ENCODE results near the gene KAT7. TPM values are rescaled to one million over a fixed set of nuclear protein-coding genes. Genes with fewer than 3 reads are reported as not detected.

Gene KAT7
- total RNA-seq, 2 donors from 2014 or later: 191 to 201 TPM

DNA sequence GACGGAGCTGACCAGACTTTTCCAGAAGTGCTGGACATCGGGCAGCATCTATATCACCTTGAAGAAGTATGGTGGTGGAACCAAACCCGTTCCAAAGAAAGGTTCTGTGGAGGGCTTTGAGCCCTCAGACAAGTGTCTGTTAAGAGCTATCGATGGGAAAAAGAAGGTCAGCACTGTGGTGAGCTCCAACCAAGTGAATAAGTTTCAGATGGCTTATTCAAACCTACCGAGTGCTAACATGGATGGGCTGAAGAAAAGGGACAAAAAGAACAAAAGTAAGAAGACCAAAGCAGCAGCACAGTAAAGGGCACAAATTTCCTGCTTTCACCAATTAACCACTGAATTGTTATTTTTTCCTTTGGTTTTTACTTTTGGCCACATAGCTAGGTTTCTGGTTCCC lies 6.9 kb downstream of the KAT7 start:
- ATAC-seq: no peak
- H3K9me3 ChIP-seq (ENCODE audit: control insufficient read depth, low read length, poor library complexity, severe bottlenecking): no peaks in the 10 kb centered on the region
- Mint-ChIP-seq H3K27ac (peak overlapping the region; percentile 77), H3K4me3 (no peak overlapping the region), H3K36me3 (ENCODE audit: low read depth) (no peaks in the 10 kb centered on the region), H3K27me3 (no peaks in the 10 kb centered on the region), H3K4me1 (peaks cover 33% of the 10 kb centered on the region)
- DNase-seq: no peak

DNA sequence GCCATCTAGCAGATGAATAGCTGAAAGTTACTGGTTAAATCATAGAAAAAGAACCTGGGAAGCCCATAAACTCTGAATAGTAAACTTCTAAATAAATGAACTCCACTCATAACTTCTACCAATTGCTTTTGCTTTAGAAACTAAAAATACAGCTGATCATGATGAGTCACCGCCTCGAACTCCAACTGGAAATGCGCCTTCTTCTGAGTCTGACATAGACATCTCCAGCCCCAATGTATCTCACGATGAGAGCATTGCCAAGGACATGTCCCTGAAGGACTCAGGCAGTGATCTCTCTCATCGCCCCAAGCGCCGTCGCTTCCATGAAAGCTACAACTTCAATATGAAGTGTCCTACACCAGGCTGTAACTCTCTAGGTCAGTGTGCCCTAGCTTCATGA lies 9.7 kb downstream of the KAT7 start:
- no peak overlapping the region for H3K4me3 Mint-ChIP-seq

DNA sequence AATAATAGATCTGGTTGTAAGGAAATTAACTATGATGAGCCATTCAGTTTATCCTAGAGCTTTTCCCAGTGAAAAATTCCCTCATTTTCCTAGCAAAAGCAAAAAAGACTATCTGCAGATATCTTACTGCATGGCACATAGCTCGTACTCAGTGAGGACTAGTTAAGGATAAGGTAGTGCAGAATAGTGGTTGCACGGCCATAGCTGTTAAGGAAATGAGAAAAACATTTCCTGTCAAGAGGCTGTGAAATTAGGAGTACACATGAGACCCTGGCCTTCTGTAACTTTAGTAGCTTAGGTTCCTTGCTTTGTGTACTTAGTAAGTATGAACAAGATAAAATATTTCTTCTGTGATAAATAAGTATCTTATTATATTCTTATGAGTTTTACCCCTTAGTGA lies 10.3 kb downstream of the KAT7 start:
- H3K36me3 Mint-ChIP-seq (ENCODE audit: low read depth): peaks cover 5% of the 10 kb centered on the region
- ATAC-seq (no peak), DNase-seq (no peak)
- H3K27ac Mint-ChIP-seq: no peak overlapping the region
- H3K4me1 Mint-ChIP-seq: peaks cover 22% of the 10 kb centered on the region
- H3K4me3 Mint-ChIP-seq: no peak overlapping the region
- H3K27me3 Mint-ChIP-seq: no peaks in the 10 kb centered on the region
- H3K9me3 ChIP-seq (ENCODE audit: control insufficient read depth, low read length, poor library complexity, severe bottlenecking): no peaks in the 10 kb centered on the region

More for the DNA sequence above, 9.7 kb downstream of the KAT7 start:
- no peaks in the 10 kb centered on the region for H3K27me3 Mint-ChIP-seq
- peaks cover 5% of the 10 kb centered on the region for H3K36me3 Mint-ChIP-seq (ENCODE audit: low read depth)
- ATAC-seq (no peak), DNase-seq (no peak)
- peaks cover 24% of the 10 kb centered on the region for H3K4me1 Mint-ChIP-seq
- H3K27ac Mint-ChIP-seq: no peak overlapping the region
- H3K9me3 ChIP-seq (ENCODE audit: control insufficient read depth, low read length, poor library complexity, severe bottlenecking): no peaks in the 10 kb centered on the region

DNA sequence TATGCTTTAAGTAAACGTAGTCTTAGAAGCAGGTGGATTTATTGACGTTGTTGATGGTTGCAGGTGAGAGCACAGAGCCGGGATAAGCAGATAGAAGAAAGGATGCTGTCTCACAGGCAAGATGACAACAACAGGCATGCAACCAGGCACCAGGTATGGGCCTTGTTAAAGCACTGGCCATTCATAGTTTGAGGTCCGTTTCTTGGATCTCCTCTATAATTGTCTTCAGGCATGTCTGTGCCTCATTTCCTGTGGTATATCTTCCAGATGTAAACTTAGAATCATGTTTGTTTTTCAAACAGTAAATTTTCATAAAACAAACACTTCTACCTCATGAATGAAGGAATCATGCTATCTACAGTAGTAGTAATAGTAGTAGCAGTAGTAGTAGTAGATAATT lies 20.6 kb downstream of the KAT7 start:
- no peak overlapping the region for H3K4me3 Mint-ChIP-seq
- ATAC-seq (no peak), DNase-seq (no peak)
- no peaks in the 10 kb centered on the region for H3K27me3 Mint-ChIP-seq
- peak overlapping the region; percentile 72 for H3K27ac Mint-ChIP-seq
- peaks cover 17% of the 10 kb centered on the region for H3K36me3 Mint-ChIP-seq (ENCODE audit: low read depth)
- H3K4me1 Mint-ChIP-seq: peaks cover 27% of the 10 kb centered on the region
- no peaks in the 10 kb centered on the region for H3K9me3 ChIP-seq (ENCODE audit: control insufficient read depth, low read length, poor library complexity, severe bottlenecking)

DNA sequence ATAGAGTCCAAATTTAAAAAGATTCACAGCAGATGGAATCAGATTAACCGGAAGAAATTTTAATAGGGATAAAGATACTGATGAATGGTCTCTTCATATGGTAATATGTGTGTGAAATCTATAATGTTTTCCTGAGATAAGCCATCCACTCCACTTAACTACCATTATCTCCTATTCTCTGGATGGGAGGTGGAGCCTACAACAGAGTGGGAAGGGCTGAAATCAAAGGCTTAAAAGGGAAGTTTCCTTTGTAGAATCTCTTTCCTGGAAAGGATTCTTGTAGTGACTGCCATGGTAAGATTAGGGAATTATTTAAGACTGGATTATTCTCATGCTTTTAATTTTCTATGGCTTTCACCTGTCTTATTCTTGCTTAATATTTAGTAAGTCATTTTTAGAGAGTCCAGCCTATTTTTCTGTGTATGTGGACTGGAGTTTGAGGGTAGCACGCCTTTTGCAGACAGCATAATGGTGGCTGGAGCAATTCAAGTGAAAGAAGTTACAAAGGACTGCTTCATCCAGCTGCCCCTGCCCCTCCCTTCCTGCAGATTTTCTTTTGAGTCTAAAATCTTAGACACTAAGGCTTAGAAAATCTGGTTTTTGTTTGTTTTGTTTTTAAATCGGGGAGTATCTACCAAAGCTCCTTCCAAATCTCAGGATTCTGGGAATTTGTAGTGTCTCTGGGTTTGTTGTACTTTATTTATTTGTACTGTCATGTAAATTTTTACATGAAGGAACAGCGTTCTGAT lies 26.5 kb downstream of the KAT7 start:
- no peaks in the 10 kb centered on the region for H3K27me3 Mint-ChIP-seq
- H3K4me1 Mint-ChIP-seq: peaks cover 37% of the 10 kb centered on the region
- H3K9me3 ChIP-seq (ENCODE audit: control insufficient read depth, low read length, poor library complexity, severe bottlenecking): no peaks in the 10 kb centered on the region
- H3K27ac Mint-ChIP-seq: peak overlapping the region; percentile 49
- DNase-seq (no peak), ATAC-seq (no peak)
- no peak overlapping the region for H3K4me3 Mint-ChIP-seq
- H3K36me3 Mint-ChIP-seq (ENCODE audit: low read depth): peaks cover 5% of the 10 kb centered on the region

DNA sequence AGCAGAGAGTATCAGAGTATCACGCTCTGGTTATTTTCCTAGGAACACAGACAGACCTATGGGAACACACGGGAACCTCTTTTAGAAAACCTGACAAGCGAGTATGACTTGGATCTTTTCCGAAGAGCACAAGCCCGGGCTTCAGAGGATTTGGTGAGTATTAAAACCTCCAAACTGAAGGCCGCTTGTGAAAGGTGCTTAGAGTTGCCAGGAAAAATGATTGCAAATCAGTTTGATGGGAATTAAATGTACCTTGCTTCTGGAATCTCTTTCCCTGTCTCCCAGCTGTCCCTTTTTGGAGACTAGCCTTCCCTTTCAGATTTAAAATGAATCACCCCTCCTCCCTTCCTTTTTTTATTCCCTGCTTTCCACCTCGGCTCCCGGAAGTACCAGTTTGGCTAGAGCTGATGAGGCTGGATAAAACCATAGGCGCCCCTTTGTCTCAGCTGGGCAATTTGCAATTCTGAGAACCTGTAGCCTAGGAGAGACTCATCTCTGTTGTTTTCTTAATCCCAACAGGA lies 27.3 kb downstream of the KAT7 start:
- H3K4me1 Mint-ChIP-seq: peaks cover 40% of the 10 kb centered on the region
- H3K27ac Mint-ChIP-seq: peak overlapping the region; percentile 37
- DNase-seq (no peak), ATAC-seq (no peak)
- no peaks in the 10 kb centered on the region for H3K27me3 Mint-ChIP-seq
- H3K36me3 Mint-ChIP-seq (ENCODE audit: low read depth): peaks cover 3% of the 10 kb centered on the region
- no peaks in the 10 kb centered on the region for H3K9me3 ChIP-seq (ENCODE audit: control insufficient read depth, low read length, poor library complexity, severe bottlenecking)
- H3K4me3 Mint-ChIP-seq: no peak overlapping the region

DNA sequence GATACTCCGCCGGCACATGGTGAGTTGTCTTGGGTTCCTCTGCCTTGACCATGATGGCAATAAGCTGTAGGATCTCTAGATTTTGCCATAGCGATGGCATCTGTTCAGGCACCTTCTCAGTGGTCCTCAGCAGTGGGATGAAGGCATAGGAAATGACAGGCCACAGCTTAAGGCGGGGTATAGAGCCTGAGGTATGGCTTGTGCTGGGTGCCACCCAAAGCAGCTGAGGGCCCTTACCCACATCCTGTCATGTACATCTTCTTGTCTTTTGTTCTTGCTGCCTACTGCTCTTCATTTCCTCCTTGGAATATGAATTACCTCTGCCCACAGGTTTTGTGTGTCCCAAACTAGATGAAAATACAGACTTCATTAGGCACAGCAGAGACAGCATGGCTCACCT lies 29.5 kb downstream of the KAT7 start:
- H3K9me3 ChIP-seq (ENCODE audit: control insufficient read depth, low read length, poor library complexity, severe bottlenecking): no peaks in the 10 kb centered on the region
- Mint-ChIP-seq H3K36me3 (ENCODE audit: low read depth) (peaks cover 5% of the 10 kb centered on the region), H3K4me3 (peak overlapping the region; percentile 67), H3K27me3 (no peaks in the 10 kb centered on the region), H3K4me1 (peaks cover 42% of the 10 kb centered on the region), H3K27ac (peak overlapping the region; percentile 88)
- DNase-seq: peak; percentile 16 to 30 (median 25)
- ATAC-seq: peak; percentile 99

DNA sequence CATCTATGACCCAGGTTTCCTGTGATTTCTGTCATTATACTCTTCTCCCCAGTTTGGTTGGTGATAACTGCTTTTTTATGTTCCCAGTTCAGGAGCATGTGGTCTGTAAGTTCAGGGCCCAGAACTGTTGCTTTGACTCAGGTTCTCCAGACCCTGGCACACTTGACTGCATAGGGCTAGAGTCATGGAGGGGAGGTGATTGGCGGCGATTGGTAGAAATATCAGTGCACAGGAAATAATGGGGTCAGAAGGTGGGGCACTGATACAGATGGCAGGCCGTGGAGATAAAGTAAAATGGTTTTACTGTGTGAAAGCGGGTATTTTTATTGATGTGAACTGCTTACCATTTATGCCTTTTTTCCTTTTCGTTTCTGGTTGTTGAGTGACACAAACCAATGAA lies 30.7 kb downstream of the KAT7 start:
- no peaks in the 10 kb centered on the region for H3K9me3 ChIP-seq (ENCODE audit: control insufficient read depth, low read length, poor library complexity, severe bottlenecking)
- DNase-seq (no peak), ATAC-seq (no peak)
- no peaks in the 10 kb centered on the region for H3K27me3 Mint-ChIP-seq
- H3K4me1 Mint-ChIP-seq: peaks cover 35% of the 10 kb centered on the region
- H3K4me3 Mint-ChIP-seq: no peak overlapping the region
- H3K27ac Mint-ChIP-seq: peak overlapping the region; percentile 88
- peaks cover 2% of the 10 kb centered on the region for H3K36me3 Mint-ChIP-seq (ENCODE audit: low read depth)

DNA sequence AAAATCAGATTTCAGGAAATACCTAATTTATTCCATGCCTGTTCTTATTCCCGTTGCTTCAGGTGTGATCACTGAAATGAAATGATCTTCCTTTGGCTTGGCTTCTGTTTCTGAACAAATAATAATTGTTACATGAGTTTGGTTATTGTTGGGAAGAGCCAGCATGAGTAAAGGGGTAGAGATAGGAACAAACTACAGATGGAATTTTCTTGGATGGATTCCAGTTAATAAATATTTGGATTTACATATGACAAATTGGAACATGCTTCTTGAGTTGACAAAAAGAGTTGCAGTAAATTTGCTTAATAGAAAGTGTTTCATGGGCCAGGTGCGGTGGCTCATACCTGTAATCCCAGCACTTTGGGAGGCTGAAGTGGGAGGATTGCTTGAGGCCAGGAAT lies 31.2 kb downstream of the KAT7 start:
- H3K4me1 Mint-ChIP-seq: peaks cover 32% of the 10 kb centered on the region
- ATAC-seq: no peak
- H3K36me3 Mint-ChIP-seq (ENCODE audit: low read depth): peaks cover 2% of the 10 kb centered on the region
- no peak overlapping the region for H3K4me3 Mint-ChIP-seq
- H3K27me3 Mint-ChIP-seq: no peaks in the 10 kb centered on the region
- peak overlapping the region; percentile 88 for H3K27ac Mint-ChIP-seq
- H3K9me3 ChIP-seq (ENCODE audit: control insufficient read depth, low read length, poor library complexity, severe bottlenecking): no peaks in the 10 kb centered on the region
- no peak for DNase-seq

DNA sequence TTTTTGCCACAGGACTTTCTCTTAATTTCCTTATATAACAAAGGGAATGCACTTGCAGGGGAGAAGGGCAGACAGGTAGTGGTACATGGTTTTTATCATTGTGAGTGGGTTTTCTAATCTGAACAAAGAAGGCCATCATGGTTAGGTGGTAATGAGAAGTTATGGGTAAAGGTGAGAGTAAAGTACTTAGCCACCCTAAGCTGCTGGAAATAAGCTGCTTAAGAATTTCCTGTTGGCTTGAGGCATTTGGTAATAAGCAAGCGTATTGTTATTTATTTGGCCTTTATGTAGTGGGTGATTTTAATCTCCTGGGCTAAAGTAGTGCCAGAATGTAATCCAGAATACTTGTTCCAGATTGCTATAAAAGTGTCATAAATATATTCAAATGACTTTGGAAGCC lies 32.3 kb downstream of the KAT7 start:
- no peaks in the 10 kb centered on the region for H3K9me3 ChIP-seq (ENCODE audit: control insufficient read depth, low read length, poor library complexity, severe bottlenecking)
- DNase-seq (no peak), ATAC-seq (no peak)
- Mint-ChIP-seq H3K27ac (peak overlapping the region; percentile 88), H3K27me3 (no peaks in the 10 kb centered on the region), H3K4me1 (peaks cover 29% of the 10 kb centered on the region), H3K4me3 (no peak overlapping the region), H3K36me3 (ENCODE audit: low read depth) (peaks cover 2% of the 10 kb centered on the region)

DNA sequence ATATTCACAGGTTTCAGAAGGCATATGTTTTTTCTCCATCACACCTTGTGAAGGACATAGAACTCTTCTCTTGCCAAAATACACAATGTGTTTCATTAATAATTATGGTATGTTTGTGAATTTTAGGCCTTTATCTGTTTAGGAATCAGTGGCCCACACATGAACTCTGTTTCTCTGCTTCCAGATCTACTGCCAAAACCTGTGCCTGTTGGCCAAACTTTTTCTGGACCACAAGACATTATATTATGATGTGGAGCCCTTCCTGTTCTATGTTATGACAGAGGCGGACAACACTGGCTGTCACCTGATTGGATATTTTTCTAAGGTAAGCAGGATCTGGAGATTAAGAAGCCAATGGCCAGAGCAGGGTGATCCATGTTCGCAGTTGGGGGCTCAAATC lies 33.0 kb downstream of the KAT7 start:
- peaks cover 2% of the 10 kb centered on the region for H3K36me3 Mint-ChIP-seq (ENCODE audit: low read depth)
- ATAC-seq (no peak), DNase-seq (no peak)
- peaks cover 26% of the 10 kb centered on the region for H3K4me1 Mint-ChIP-seq
- H3K27ac Mint-ChIP-seq: no peak overlapping the region
- no peak overlapping the region for H3K4me3 Mint-ChIP-seq
- H3K27me3 Mint-ChIP-seq: no peaks in the 10 kb centered on the region
- H3K9me3 ChIP-seq (ENCODE audit: control insufficient read depth, low read length, poor library complexity, severe bottlenecking): no peaks in the 10 kb centered on the region

DNA sequence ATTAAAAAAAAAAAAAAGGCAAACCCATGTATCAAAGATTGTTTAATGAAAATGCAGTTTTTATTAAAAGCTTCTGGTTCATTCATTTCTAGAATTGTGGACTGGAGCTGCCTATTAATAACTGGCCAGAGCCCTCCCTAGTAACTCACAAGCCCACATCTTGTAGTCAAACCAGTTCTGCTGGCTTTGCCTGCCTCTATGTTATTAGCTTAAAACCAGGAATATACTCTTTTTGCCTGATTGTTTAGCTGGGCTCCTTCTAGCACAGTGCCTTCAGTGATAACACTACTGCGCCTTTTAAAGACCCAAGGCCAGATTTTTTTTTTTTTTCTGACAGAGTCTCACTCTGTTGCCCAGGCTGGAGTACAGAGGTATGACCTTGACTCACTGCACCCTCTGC lies 33.4 kb downstream of the KAT7 start:
- DNase-seq: no peak

DNA sequence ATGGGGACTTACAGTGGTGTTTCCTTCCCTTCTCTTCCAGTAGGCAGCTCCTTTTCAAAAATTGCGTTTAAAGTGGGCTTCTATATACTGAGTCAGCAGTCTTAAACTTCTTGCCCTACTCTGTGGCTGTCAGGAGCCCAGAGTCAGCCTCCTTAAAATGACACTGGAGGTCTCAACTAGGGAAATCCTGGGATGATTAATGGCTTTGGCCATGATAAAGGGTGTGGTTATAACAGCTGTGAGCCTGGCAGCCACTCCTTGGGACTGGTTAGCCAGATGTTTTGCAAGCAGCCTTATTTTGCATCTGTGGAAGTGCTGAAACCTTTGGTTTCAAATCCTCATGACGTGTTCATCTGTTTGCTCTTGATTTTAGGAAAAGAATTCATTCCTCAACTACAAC lies 34.3 kb downstream of the KAT7 start:
- Mint-ChIP-seq H3K4me1 (peaks cover 20% of the 10 kb centered on the region), H3K36me3 (ENCODE audit: low read depth) (peaks cover 5% of the 10 kb centered on the region), H3K27ac (no peak overlapping the region), H3K27me3 (no peaks in the 10 kb centered on the region), H3K4me3 (no peak overlapping the region)
- DNase-seq: no peak
- H3K9me3 ChIP-seq (ENCODE audit: control insufficient read depth, low read length, poor library complexity, severe bottlenecking): no peaks in the 10 kb centered on the region
- ATAC-seq: no peak

More for the DNA sequence above, 33.4 kb downstream of the KAT7 start:
- Mint-ChIP-seq H3K36me3 (ENCODE audit: low read depth) (peaks cover 2% of the 10 kb centered on the region), H3K4me1 (peaks cover 26% of the 10 kb centered on the region), H3K27ac (no peak overlapping the region), H3K27me3 (no peaks in the 10 kb centered on the region), H3K4me3 (no peak overlapping the region)
- ATAC-seq: no peak
- H3K9me3 ChIP-seq (ENCODE audit: control insufficient read depth, low read length, poor library complexity, severe bottlenecking): no peaks in the 10 kb centered on the region

DNA sequence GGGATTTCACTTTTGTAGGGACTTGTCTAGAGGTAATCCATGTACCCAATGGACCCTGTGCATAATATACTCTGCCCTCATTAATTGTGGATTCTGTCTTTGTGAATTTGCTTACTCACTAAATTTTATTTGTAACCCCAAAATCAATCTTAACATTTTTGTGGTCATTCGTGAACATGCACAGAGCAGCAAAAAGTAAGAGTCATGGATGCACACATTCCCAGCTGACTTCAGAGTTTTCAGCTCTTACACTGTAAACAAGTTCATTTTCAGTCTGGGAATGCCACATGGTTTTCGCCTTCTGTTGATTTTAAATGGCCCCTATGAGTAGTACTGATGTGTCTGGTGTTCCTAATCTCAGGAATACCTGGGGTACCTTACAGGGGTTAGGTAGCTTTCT lies 35.1 kb downstream of the KAT7 start:
- Mint-ChIP-seq H3K4me1 (peaks cover 15% of the 10 kb centered on the region), H3K27ac (no peak overlapping the region), H3K4me3 (no peak overlapping the region), H3K36me3 (ENCODE audit: low read depth) (peaks cover 5% of the 10 kb centered on the region), H3K27me3 (no peaks in the 10 kb centered on the region)
- ATAC-seq: no peak
- H3K9me3 ChIP-seq (ENCODE audit: control insufficient read depth, low read length, poor library complexity, severe bottlenecking): no peaks in the 10 kb centered on the region
- no peak for DNase-seq
